Stimulated activated effector memory CD8-positive, alpha-beta T cell treated with anti-CD3 and anti-CD28 coated beads, Interleukin-12 subunit alpha, Interleukin-12 subunit beta, amount 100 ng/mL, for 72 hours (primary cell): Measurements from ENCODE around the gene MAP3K6.

ENCODE experiments used
- ATAC-seq: fragments of 150-1000 bp; cut with Tn5 transposase; 2 replicates; pipeline ENCODE4 v1.10.0; 2021
- DNase-seq, 2 donors: peaks; one replicate each; pipeline ENCODE4 v3.0.0; 2021 to 2022; ENCODE audit warnings: low spot score in 2 of 2
- H3K27ac Mint-ChIP-seq: one replicate; pipeline ENCODE4 v1.8.0; 2022; ENCODE audit warnings: mild to moderate bottlenecking, mixed read lengths
- H3K36me3 Mint-ChIP-seq: one replicate; pipeline ENCODE4 v1.8.0; 2022; ENCODE audit warnings: mild to moderate bottlenecking, mixed read lengths
- H3K4me1 Mint-ChIP-seq: one replicate; pipeline ENCODE4 v1.8.0; 2022; ENCODE audit warnings: mixed read lengths
- H3K4me3 Mint-ChIP-seq: one replicate; pipeline ENCODE4 v1.8.0; 2022; ENCODE audit warnings: mild to moderate bottlenecking, mixed read lengths
- H3K9me3 Mint-ChIP-seq: one replicate; pipeline ENCODE4 v1.8.0; 2022; ENCODE audit warnings: mixed read lengths

Gene MAP3K6

DNA sequence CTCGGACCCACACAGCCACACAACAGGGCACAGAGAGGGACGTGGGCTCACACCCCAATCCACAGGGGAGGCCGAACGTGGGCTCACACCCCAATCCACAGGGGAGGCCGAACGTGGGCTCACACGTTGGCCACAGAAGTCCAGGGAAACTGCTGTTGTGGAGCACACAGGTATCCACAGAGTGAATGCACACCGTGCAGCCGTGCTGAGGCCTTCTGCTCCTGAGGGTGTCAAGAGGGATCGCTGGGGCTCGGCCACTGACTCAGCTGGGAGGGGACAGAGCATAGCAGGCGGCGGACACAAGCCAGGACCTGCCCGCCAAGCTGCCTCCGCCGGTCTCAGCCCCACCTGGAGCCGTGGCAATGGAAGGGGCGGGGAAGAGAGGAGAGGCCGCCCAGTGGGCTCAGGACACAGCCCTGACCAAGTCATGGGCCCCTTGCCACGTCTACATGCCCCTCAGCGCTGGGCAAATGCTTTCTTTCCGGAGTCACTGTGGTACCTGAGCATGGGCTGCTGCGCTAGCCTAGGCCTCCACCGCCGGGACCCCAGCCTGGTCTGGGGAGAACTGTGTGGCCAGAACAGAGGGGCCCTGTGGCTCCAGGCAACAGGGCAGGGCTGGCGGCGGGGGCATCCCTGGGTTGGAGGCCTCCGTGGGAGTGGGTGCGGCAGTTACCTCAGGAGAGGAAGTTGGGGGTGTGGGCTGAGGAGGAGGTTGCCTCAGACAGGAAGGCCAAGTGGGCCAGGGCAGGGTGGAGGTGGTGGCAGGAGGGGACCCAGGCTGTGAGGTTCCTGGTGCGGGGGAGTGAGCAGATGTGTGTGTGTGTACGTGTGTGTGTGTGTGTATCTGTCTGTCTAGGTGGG is 23.8 kb downstream of the MAP3K6 start:
- H3K4me1 Mint-ChIP-seq = peaks cover 82% of the 10 kb centered on the region

GRCh38 chr1:27342391-27342777 is 24.4 kb downstream of the MAP3K6 start:
- DNase-seq (no peak), ATAC-seq (peak; percentile 78)
- peaks cover 77% of the 10 kb centered on the region for H3K4me1 Mint-ChIP-seq
- H3K9me3 Mint-ChIP-seq = no peaks in the 10 kb centered on the region
- H3K27ac Mint-ChIP-seq = peak overlapping the region; percentile 95
- H3K4me3 Mint-ChIP-seq = peak overlapping the region; percentile 92
- peaks cover 47% of the 10 kb centered on the region for H3K36me3 Mint-ChIP-seq

More for the DNA sequence above, 23.8 kb downstream of the MAP3K6 start:
- H3K9me3 Mint-ChIP-seq = no peaks in the 10 kb centered on the region
- H3K36me3 Mint-ChIP-seq = peaks cover 46% of the 10 kb centered on the region
- peak overlapping the region; percentile 92 for H3K4me3 Mint-ChIP-seq
- DNase-seq (peak; percentile 42 to 82), ATAC-seq (peak; percentile 71)
- peak overlapping the region; percentile 95 for H3K27ac Mint-ChIP-seq

DNA sequence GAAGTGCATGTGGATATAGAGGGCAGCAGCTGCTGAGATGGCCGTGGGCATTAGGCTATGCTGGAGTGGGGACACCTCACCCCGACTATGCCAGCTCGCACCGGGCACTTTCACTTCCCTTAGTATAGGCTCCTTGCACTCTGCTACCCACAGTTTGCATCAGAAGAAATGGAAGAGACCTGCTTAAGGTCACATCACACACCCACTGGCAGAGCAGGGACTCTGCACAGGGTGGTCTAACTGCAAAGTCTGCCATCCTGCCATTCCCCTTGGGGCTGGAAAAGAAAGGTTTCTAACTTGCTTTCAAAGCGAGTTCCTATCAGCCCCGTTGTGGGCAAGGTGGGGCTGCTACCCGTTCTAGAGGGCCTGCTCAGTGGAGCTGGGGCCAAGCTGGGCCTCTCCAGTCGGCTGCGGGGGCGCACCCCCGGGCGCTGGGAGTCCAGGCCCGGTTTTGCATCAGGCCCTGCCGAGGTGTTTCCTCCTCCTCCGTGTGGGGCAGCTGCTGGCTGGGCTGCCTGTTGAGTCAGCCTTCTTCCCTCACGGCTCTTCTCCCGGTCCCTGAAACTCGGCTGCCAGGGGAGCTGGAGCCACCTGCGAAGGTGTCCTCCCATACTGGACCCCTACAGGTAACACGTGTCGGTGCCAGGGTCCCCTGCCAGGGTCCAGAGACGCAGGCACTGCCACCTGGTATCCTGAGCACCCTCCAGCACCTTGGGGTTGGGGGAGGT is 25.1 kb downstream of the MAP3K6 start, which contains the start of gene SYTL1:
Gene SYTL1 (plus strand): TSS at position 498 of the 728 bp plus-strand sequence. CDS start 3,313 bp downstream, outside the sequence.
- Mint-ChIP-seq H3K4me3 (peak within 1 kb of the TSS; percentile 92), H3K4me1 (peaks cover 71% of the 10 kb centered on the region), H3K9me3 (no peaks in the 10 kb centered on the region), H3K27ac (peak within 1 kb of the TSS; percentile 95), H3K36me3 (peaks cover 53% of the 10 kb centered on the region)
- peak; percentile 48 to 83 for DNase-seq
- peak; percentile 75 for ATAC-seq

DNA sequence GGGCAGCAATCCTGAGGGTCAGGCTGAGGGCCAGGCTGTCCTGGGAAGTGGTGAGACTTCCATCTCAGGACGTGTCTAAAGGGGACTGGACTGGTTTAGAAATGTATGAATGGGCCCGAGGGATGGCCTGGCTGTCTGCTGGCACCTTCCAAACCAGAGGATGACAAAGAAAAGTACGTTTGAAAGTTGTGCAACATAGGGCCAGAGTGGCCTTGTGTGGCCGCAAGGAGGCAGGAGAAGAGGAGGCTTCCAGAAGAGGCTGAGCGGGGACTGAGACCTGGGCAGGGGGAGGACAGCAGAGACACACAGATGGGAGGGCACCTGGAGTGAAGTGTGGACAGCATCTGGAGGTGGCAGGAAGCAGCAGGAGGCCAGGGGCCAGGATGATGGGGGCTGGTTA is 27.5 kb downstream of the MAP3K6 start:
- Mint-ChIP-seq H3K36me3 (peaks cover 63% of the 10 kb centered on the region), H3K9me3 (no peaks in the 10 kb centered on the region), H3K4me3 (peak overlapping the region; percentile 92), H3K4me1 (peaks cover 54% of the 10 kb centered on the region), H3K27ac (peak overlapping the region; percentile 79)
- ATAC-seq = no peak
- DNase-seq = no peak

DNA sequence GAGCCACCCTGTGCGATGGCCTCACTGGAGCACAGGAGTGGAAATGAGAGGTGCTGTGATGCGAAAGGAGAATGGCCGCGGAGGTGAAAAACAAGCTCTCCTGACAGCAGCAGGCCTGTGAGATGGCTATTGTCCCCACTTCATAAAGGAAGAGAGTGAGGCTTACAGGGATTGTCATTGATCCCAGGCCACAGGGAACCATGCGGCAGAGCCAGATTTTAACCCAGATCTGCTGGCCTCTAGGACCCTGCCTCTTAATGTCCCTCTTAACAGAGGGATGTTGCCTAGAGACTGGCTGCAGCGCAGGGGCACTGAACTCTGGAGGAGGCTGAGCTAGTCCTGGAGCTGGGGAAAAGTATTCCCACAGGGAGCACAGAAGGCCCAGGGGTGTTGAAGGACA is 28.0 kb downstream of the MAP3K6 start:
- peak overlapping the region; percentile 92 for H3K4me3 Mint-ChIP-seq
- H3K4me1 Mint-ChIP-seq = peaks cover 51% of the 10 kb centered on the region
- H3K36me3 Mint-ChIP-seq = peaks cover 67% of the 10 kb centered on the region
- peak overlapping the region; percentile 79 for H3K27ac Mint-ChIP-seq
- H3K9me3 Mint-ChIP-seq = no peaks in the 10 kb centered on the region
- ATAC-seq = no peak
- no peak for DNase-seq

GRCh38 chr1:27336756-27337155 is 30.0 kb downstream of the MAP3K6 start:
- Mint-ChIP-seq H3K4me3 (no peak overlapping the region), H3K36me3 (peaks cover 69% of the 10 kb centered on the region), H3K9me3 (no peaks in the 10 kb centered on the region), H3K27ac (peak overlapping the region; percentile 82), H3K4me1 (peaks cover 51% of the 10 kb centered on the region)
- DNase-seq = no peak
- no peak for ATAC-seq

GRCh38 chr1:27335506-27336422 is 31.0 kb downstream of the MAP3K6 start:
- Mint-ChIP-seq H3K4me1 (peaks cover 48% of the 10 kb centered on the region), H3K9me3 (no peaks in the 10 kb centered on the region), H3K36me3 (peaks cover 79% of the 10 kb centered on the region), H3K27ac (peak overlapping the region; percentile 82), H3K4me3 (no peak overlapping the region)
- ATAC-seq (no peak), DNase-seq (no peak)

GRCh38 chr1:27333717-27334279 is 33.0 kb downstream of the MAP3K6 start:
- H3K4me3 Mint-ChIP-seq = no peak overlapping the region
- no peak for ATAC-seq
- peaks cover 89% of the 10 kb centered on the region for H3K36me3 Mint-ChIP-seq
- peak overlapping the region; percentile 88 for H3K27ac Mint-ChIP-seq
- no peaks in the 10 kb centered on the region for H3K9me3 Mint-ChIP-seq
- peaks cover 38% of the 10 kb centered on the region for H3K4me1 Mint-ChIP-seq
- no peak for DNase-seq

DNA sequence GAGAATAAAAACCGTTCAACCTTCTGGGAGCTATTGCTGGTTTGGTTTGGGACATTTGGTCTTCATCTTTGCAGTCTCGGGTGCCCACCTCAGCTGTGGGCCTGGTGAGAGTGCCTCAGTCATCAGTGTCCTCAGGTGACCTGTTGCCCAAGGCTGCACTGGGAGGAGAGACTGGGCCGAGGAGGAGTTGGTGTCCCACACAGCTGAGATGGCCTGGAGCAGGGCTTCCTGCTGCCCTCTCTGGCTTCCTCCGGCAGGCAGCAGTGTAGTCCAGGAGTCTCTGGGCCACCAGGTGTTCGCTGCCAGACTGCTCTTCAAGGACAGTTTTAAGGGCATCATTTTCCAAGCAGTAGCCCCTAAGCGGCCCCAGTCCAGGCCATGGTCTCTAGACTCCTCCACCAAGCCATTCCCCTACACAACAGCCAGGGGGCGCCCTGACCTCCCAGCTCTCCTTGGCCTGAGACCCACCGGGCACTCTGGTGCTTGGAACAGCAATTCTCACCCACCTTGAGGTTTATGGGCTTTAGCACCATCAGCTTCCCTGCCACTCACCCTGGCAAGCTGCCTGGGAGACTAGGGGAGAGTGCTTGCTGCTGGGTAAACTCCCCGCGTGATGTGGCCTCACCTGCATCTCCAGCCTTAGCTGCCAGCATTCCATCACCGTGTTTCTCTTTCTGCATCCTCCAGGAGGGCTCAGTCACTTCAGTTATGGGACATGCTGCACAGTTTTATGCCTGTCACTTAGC is 34.1 kb downstream of the MAP3K6 start:
- DNase-seq (peak; percentile 53 to 75), ATAC-seq (peak; percentile 84)
- H3K36me3 Mint-ChIP-seq = peaks cover 82% of the 10 kb centered on the region
- H3K4me3 Mint-ChIP-seq = no peak overlapping the region
- peaks cover 45% of the 10 kb centered on the region for H3K4me1 Mint-ChIP-seq
- H3K9me3 Mint-ChIP-seq = no peaks in the 10 kb centered on the region
- H3K27ac Mint-ChIP-seq = peak overlapping the region; percentile 88

DNA sequence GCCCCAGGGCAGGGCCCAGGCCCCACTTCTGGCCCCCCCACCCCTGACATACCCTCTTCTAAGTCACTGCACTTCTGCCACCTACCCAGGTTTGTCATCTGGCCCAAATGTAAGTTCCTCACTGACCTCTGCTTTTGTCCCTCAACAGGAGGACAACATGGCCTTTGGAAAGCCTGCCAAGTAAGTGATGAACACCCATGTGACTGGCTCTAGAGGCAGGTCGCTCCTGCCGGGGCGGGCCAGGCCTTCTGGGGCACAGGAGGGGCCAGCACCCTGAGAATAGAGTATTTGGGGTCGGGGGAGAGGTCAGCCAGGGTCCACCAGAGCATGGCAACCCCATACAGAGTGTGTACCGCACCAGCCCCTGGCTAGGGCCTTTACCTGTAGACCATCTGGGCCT is 34.8 kb downstream of the MAP3K6 start:
- peaks cover 78% of the 10 kb centered on the region for H3K36me3 Mint-ChIP-seq
- peak overlapping the region; percentile 88 for H3K27ac Mint-ChIP-seq
- H3K4me3 Mint-ChIP-seq = no peak overlapping the region
- DNase-seq (no peak), ATAC-seq (no peak)
- no peaks in the 10 kb centered on the region for H3K9me3 Mint-ChIP-seq
- H3K4me1 Mint-ChIP-seq = peaks cover 46% of the 10 kb centered on the region

GRCh38 chr1:27331426-27331825 is 35.3 kb downstream of the MAP3K6 start:
- ATAC-seq (no peak), DNase-seq (no peak)
- Mint-ChIP-seq H3K9me3 (no peaks in the 10 kb centered on the region), H3K4me3 (no peak overlapping the region), H3K4me1 (peaks cover 46% of the 10 kb centered on the region), H3K27ac (peak overlapping the region; percentile 88), H3K36me3 (peaks cover 78% of the 10 kb centered on the region)

GRCh38 chr1:27330786-27331185 is 36.0 kb downstream of the MAP3K6 start:
- peak overlapping the region; percentile 88 for H3K27ac Mint-ChIP-seq
- H3K4me1 Mint-ChIP-seq = peaks cover 52% of the 10 kb centered on the region
- DNase-seq (no peak), ATAC-seq (no peak)
- no peak overlapping the region for H3K4me3 Mint-ChIP-seq
- H3K36me3 Mint-ChIP-seq = peaks cover 78% of the 10 kb centered on the region
- no peaks in the 10 kb centered on the region for H3K9me3 Mint-ChIP-seq

DNA sequence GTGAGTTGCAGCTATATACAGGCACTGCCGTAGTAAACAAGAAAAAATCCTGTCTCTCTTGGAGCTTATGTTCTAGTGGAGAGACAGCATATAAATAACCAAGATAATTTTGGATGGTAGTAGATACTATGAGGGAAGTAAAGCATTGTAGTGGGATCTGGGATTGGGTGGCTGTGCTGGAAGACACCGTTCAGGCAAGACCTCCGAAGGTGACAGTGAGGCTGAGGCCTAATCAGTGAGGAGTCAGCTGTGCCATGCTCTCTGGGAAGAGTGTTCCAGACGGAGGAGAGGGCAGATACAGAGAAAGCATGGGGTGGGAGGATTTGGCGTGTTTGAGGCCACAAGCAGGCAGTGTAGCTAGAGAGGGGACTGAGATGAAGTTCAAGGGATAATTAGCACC is 38.8 kb downstream of the MAP3K6 start:
- H3K9me3 Mint-ChIP-seq = no peaks in the 10 kb centered on the region
- H3K4me1 Mint-ChIP-seq = peaks cover 64% of the 10 kb centered on the region
- no peak overlapping the region for H3K4me3 Mint-ChIP-seq
- no peak for DNase-seq
- peaks cover 81% of the 10 kb centered on the region for H3K36me3 Mint-ChIP-seq
- no peak for ATAC-seq
- H3K27ac Mint-ChIP-seq = peak overlapping the region; percentile 70

DNA sequence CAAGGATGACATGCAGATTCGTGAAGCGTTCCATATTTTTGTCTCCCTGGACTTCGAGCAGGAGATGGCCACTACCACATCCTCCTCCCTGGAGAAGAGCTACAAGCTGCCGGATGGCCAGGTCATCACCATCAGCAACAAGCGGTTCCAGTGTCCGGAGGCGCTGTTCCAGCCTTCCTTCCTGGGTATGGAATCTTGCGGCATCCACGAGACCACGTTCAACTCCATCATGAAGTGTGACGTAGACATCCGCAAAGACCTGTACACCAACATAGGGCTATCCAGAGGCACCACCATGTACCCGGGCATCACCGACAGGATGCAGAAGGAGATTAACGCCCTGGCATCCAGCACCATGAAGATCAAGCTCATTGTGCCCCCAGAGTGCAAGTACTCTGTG is 41.5 kb downstream of the MAP3K6 start:
- H3K27ac Mint-ChIP-seq = no peak overlapping the region
- no peak overlapping the region for H3K4me3 Mint-ChIP-seq
- ATAC-seq (no peak), DNase-seq (no peak)
- peaks cover 58% of the 10 kb centered on the region for H3K36me3 Mint-ChIP-seq
- H3K9me3 Mint-ChIP-seq = no peaks in the 10 kb centered on the region
- peaks cover 54% of the 10 kb centered on the region for H3K4me1 Mint-ChIP-seq
